CD4-positive, alpha-beta T cell treated with Interleukin-21 for 1 hour (primary cell): ENCODE data around the gene TMTC2.

Source experiments
- DNase-seq: peaks from one replicate; pipeline ENCODE4 v3.0.0-alpha.2; 2020

The TMTC2 gene

GRCh38 chr12:83027021-83027723, 340.5 kb downstream of the TMTC2 start:
- no peak for DNase-seq

GRCh38 chr12:83031196-83031595, 344.5 kb downstream of the TMTC2 start:
- no peak for DNase-seq

GRCh38 chr12:83036847-83037246, 350.1 kb downstream of the TMTC2 start:
- no peak for DNase-seq

- DNase-seq: no peak
Observed at GRCh38 chr12:83039413-83039812, 352.7 kb downstream of the TMTC2 start.

GRCh38 chr12:83040339-83040738, 353.6 kb downstream of the TMTC2 start:
- DNase-seq: no peak

GRCh38 chr12:83040991-83041390, 354.3 kb downstream of the TMTC2 start:
- DNase-seq: no peak

GRCh38 chr12:83042441-83043200, 355.9 kb downstream of the TMTC2 start:
- DNase-seq: no peak

GRCh38 chr12:83044736-83045135, 358.0 kb downstream of the TMTC2 start:
- no peak for DNase-seq

- DNase-seq: no peak
Observed at GRCh38 chr12:83046019-83046418, 359.3 kb downstream of the TMTC2 start.

- DNase-seq: no peak
Observed at GRCh38 chr12:83049306-83049705, 362.6 kb downstream of the TMTC2 start.

- DNase-seq: no peak
Observed at GRCh38 chr12:83052890-83053541, 366.3 kb downstream of the TMTC2 start.

GRCh38 chr12:83057436-83057835, 370.7 kb downstream of the TMTC2 start:
- no peak for DNase-seq

GRCh38 chr12:83059107-83059506, 372.4 kb downstream of the TMTC2 start:
- DNase-seq: no peak

- no peak for DNase-seq
Observed at GRCh38 chr12:83065562-83065961, 378.9 kb downstream of the TMTC2 start.

GRCh38 chr12:83067981-83068380, 381.3 kb downstream of the TMTC2 start:
- no peak for DNase-seq

- no peak for DNase-seq
Observed at GRCh38 chr12:83074358-83074894, 387.7 kb downstream of the TMTC2 start.

GRCh38 chr12:83075471-83075870, 388.8 kb downstream of the TMTC2 start:
- DNase-seq: no peak

GRCh38 chr12:83077041-83077440, 390.3 kb downstream of the TMTC2 start:
- no peak for DNase-seq

GRCh38 chr12:83082690-83083276, 396.1 kb downstream of the TMTC2 start:
- DNase-seq: no peak

GRCh38 chr12:83083616-83084015, 396.9 kb downstream of the TMTC2 start:
- no peak for DNase-seq

- DNase-seq: no peak
Observed at GRCh38 chr12:83084516-83085234, 398.0 kb downstream of the TMTC2 start.

- no peak for DNase-seq
Observed at GRCh38 chr12:83086023-83086422, 399.3 kb downstream of the TMTC2 start.

- no peak for DNase-seq
Observed at GRCh38 chr12:83089575-83089974, 402.9 kb downstream of the TMTC2 start.
